A549 (cell line): ENCODE measurements around the gene RAVER1. TPM values are rescaled to one million over a fixed set of nuclear protein-coding genes. Genes with fewer than 3 reads are reported as not detected.

Source experiments
- ATAC-seq, 2 experiments: fragments of 200-7000 bp in 1 of 2; fragments of >200 bp in 1 of 2; cut with Nextera tagmentation in 1 of 2; cut with Tn5 transposase in 1 of 2; 3 replicates each; pipeline versions ENCODE4 v1.8.0 to v1.9.1; 2018 to 2020; ENCODE audit warnings: mild to moderate bottlenecking in 1 of 2, moderate library complexity in 1 of 2
- CTCF ChIA-PET: fragments of 300-600 bp; sonication (Branson Sonifier 250); formaldehyde crosslinking; extraction: SDS; loops from one replicate; lab custom pipeline; 2021; ENCODE audit warnings: antibody characterized with exemption, inconsistent platforms; lab: Yijun Ruan, JAX
- POLR2A ChIA-PET: fragments of 350-600 bp; formaldehyde crosslinking; extraction: SDS; loops from one replicate; lab custom pipeline; 2021; ENCODE audit warnings: antibody characterized with exemption, inconsistent platforms; lab: Yijun Ruan, JAX
- DNase-seq, 2 experiments: peaks; one replicate each; pipeline versions ENCODE4 v3.0.0 to v3.0.0-alpha.2; 2011 to 2016; ENCODE audit warnings: low read depth in 1 of 2, low spot score in 1 of 2
- FAIRE-seq: peaks from 2 replicates; lab custom pipeline; 2011; peaks lifted over from hg19 to GRCh38; lab: Jason Lieb, UNC
- H3K27ac ChIP-seq, 2 experiments: fragments of >200 bp; sonication (Bioruptor Twin); formaldehyde crosslinking; 3 replicates each; pipeline ENCODE4 v1.5.1; 2016 to 2017
- H3K4me1 ChIP-seq: fragments of >200 bp; sonication (Bioruptor Twin); formaldehyde crosslinking; 3 replicates; pipeline ENCODE4 v1.6.1; 2016
- H3K4me2 ChIP-seq: fragments of >200 bp; sonication (Bioruptor Twin); formaldehyde crosslinking; 3 replicates; pipeline ENCODE4 v1.6.1; 2016
- H3K4me3 ChIP-seq: fragments of >200 bp; sonication (Bioruptor Twin); formaldehyde crosslinking; 3 replicates; pipeline ENCODE4 v1.5.1; 2016
- H3K9me3 ChIP-seq: fragments of >200 bp; sonication (Bioruptor Twin); formaldehyde crosslinking; 3 replicates; pipeline ENCODE4 v1.6.1; 2016
- ATOH8 ChIP-seq: fragments of 250-450 bp; sonication (Bioruptor Pico); IDR thresholded peaks from 2 replicates; pipeline ENCODE4 v1.5.0; 2020; ENCODE audit warnings: low read depth, mild to moderate bottlenecking, moderate library complexity
- CEBPB ChIP-seq, 2 experiments: fragments of >200 bp in 1 of 2; sonication (Bioruptor Twin) in 1 of 2; formaldehyde crosslinking in 1 of 2; IDR thresholded peaks; 2 replicates each; pipeline ENCODE4 v1.6.1; 2012 to 2016
- CHD2 ChIP-seq: fragments of 150-350 bp; IDR thresholded peaks from 2 replicates; pipeline ENCODE4 v1.6.1; 2014; ENCODE audit warnings: low read length; ENCODE audit not compliant: partially characterized antibody
- CTCF ChIP-seq: fragments of >200 bp; sonication (Bioruptor Twin); formaldehyde crosslinking; IDR thresholded peaks from 3 replicates; pipeline ENCODE4 v1.5.1; 2016
- EP300 ChIP-seq, 2 experiments: fragments of >200 bp; sonication (Bioruptor Twin); formaldehyde crosslinking; IDR thresholded peaks; 2 replicates in 1 of 2; 3 replicates in 1 of 2; pipeline ENCODE4 v1.6.1; 2016 to 2017
- ESRRA ChIP-seq: fragments of 150-350 bp; IDR thresholded peaks from 2 replicates; pipeline ENCODE4 v1.6.1; 2014; ENCODE audit warnings: mild to moderate bottlenecking, low read length, borderline replicate concordance
- FOSL2 ChIP-seq, 2 experiments: fragments of 450-650 bp in 1 of 2; fragments of >200 bp in 1 of 2; sonication (Bioruptor Twin) in 1 of 2; formaldehyde crosslinking; IDR thresholded peaks; 2 replicates each; pipeline versions ENCODE4 v1.5.0 to v1.6.1; 2016 to 2020; ENCODE audit warnings: mild to moderate bottlenecking in 1 of 2, moderate library complexity in 1 of 2
- HES2 ChIP-seq: fragments of >200 bp; sonication (Bioruptor Twin); formaldehyde crosslinking; IDR thresholded peaks from 2 replicates; pipeline ENCODE4 v1.6.1; 2016
- HOXB13 ChIP-seq: fragments of 250-450 bp; sonication (Bioruptor Pico); IDR thresholded peaks from 2 replicates; pipeline ENCODE4 v1.5.0; 2020; ENCODE audit warnings: low read depth, mild to moderate bottlenecking, moderate library complexity
- JUNB ChIP-seq: fragments of >200 bp; sonication (Bioruptor Twin); formaldehyde crosslinking; IDR thresholded peaks from 2 replicates; pipeline ENCODE4 v1.6.1; 2016
- MYC ChIP-seq: IDR thresholded peaks from 2 replicates; pipeline ENCODE4 v1.6.1; 2012; ENCODE audit warnings: mild to moderate bottlenecking, inconsistent platforms, low read length, improper control_type of control experiment, borderline replicate concordance
- RAD21 ChIP-seq, 2 experiments: fragments of >200 bp in 1 of 2; sonication (Bioruptor Twin) in 1 of 2; formaldehyde crosslinking in 1 of 2; IDR thresholded peaks in 1 of 2; conservative IDR thresholded peaks in 1 of 2; 2 replicates in 1 of 2; 3 replicates in 1 of 2; pipeline ENCODE4 v1.6.1; 2012 to 2018; ENCODE audit warnings: inconsistent platforms in 1 of 2
- RCOR1 ChIP-seq: fragments of 150-350 bp; IDR thresholded peaks from 2 replicates; pipeline ENCODE4 v1.6.1; 2014; ENCODE audit warnings: antibody characterized with exemption, low read length, low read depth
- REST ChIP-seq: fragments of 200-600 bp; sonication (generic); IDR thresholded peaks from 2 replicates; pipeline ENCODE4 v1.6.1; 2016; ENCODE audit warnings: antibody characterized with exemption, mild to moderate bottlenecking, moderate library complexity
- RFX5 ChIP-seq: fragments of 450-650 bp; IDR thresholded peaks from 2 replicates; pipeline ENCODE4 v1.7.1; 2014; ENCODE audit warnings: antibody characterized with exemption, mild to moderate bottlenecking, moderate library complexity
- SMC3 ChIP-seq: fragments of >200 bp; sonication (Bioruptor Twin); formaldehyde crosslinking; IDR thresholded peaks from 3 replicates; pipeline ENCODE4 v1.6.1; 2018; ENCODE audit warnings: inconsistent platforms
- SREBF2 ChIP-seq: fragments of 450-650 bp; IDR thresholded peaks from 2 replicates; pipeline ENCODE4 v1.6.1; 2014; ENCODE audit warnings: mild to moderate bottlenecking, moderate library complexity
- TFCP2L1 ChIP-seq: fragments of 250-450 bp; sonication (Bioruptor Pico); IDR thresholded peaks from 2 replicates; pipeline ENCODE4 v1.5.0; 2021; ENCODE audit warnings: mild to moderate bottlenecking
- TP53 ChIP-seq: fragments of 250-450 bp; sonication (Bioruptor Pico); IDR thresholded peaks from 2 replicates; pipeline ENCODE4 v1.5.0; 2021; ENCODE audit warnings: mild to moderate bottlenecking, moderate library complexity
- ZNF302 ChIP-seq: fragments of 250-450 bp; sonication (Bioruptor Pico); IDR thresholded peaks from 2 replicates; pipeline ENCODE4 v1.9.0; 2021; ENCODE audit warnings: inconsistent platforms, mild to moderate bottlenecking, moderate library complexity
- ZSCAN20 ChIP-seq: fragments of 250-450 bp; sonication (Bioruptor Pico); IDR thresholded peaks from 2 replicates; pipeline ENCODE4 v1.8.0; 2022; ENCODE audit warnings: mild to moderate bottlenecking, moderate library complexity
- WGBS: methylation state at CpG from one replicate; pipeline ENCODE4 v1.1.6; 2017; ENCODE audit errors: missing lambda C conversion rate; 5-methylcytosine and 5-hydroxymethylcytosine counted together
- polyA plus RNA-seq, 4 experiments: library from polyadenylated mRNA; depleted of rRNA in 3 of 4; stranded (reverse); fragments of >200 nt; fragmentation: RNase III in 1 of 4; extraction: RNeasy Plus Mini Kit Qiagen cat#74134 plus additional on column Dnase treatment in 1 of 4; gene quantifications; 2 replicates in 3 of 4; 3 replicates in 1 of 4; pipeline ENCODE4 v1.2.3, GENCODE V29; 2011 to 2017

Gene RAVER1
- polyA plus RNA-seq, 2 of the 4 experiments (the other 2 are of a cell fraction) = 1.8 to 22.1 TPM

- WGBS = 32% methylated on average over 44 of the region's 59 CpGs
- TF ChIP-seq TP53 (no peak), SMC3 (peak; percentile 88), RAD21 (conservative IDR thresholded peaks at IDR 0.05 in 1 of 2, IDR thresholded peaks at IDR 0.05 in 1 of 2) (peak; percentile 89 to 90), CEBPB (IDR thresholded peaks at IDR 0.05) (no peak), ZNF302 (CRISPR knock-in tag) (no peak), CTCF (peak; percentile 79), SREBF2 (no peak), ZSCAN20 (CRISPR knock-in tag) (no peak), EP300 (IDR thresholded peaks at IDR 0.05) (no peak), ESRRA (no peak), RFX5 (no peak), MYC (no peak), HES2 (no peak), RCOR1 (no peak), HOXB13 (CRISPR knock-in tag) (no peak)
- POLR2A ChIA-PET = interaction anchor here (0.6 to 2.3 kb wide), 4 partner anchors 9 to 123 kb away, joined by 3 to 10 read pairs (median 4); partner anchors contain the start of gene RAVER1
- FAIRE-seq (no peak), DNase-seq (peak in 1 of 2 experiments; percentile 63), ATAC-seq (peak; percentile 86 to 92)
- Histone ChIP-seq H3K9me3 (no peaks in the 10 kb centered on the region), H3K27ac (peak overlapping the region; percentile 6 to 78; a peak in 4 of 6 replicates), H3K4me3 (peak overlapping the region; percentile 17; the same call in 1 of the 3 replicates), H3K4me1 (peaks cover 16% of the 10 kb centered on the region), H3K4me2 (peak overlapping the region; percentile 69)
- CTCF ChIA-PET = interaction anchor here (0.6 to 6.7 kb wide), 35 partner anchors 9 to 311 kb away, joined by 3 to 104 read pairs (median 4); partner anchors contain the start of genes CDC37, ICAM5, RAVER1 and TYK2
These were observed 63.8 kb downstream of the RAVER1 start for GRCh38 chr19:10269333-10270179.

GRCh38 chr19:10268071-10268470 is 65.3 kb downstream of the RAVER1 start:
- TF ChIP-seq ZSCAN20 (CRISPR knock-in tag) = no peak
- no peak for TF ChIP-seq ATOH8 (CRISPR knock-in tag)
- no peak for TF ChIP-seq JUNB
- TF ChIP-seq RCOR1 = no peak
- TF ChIP-seq SREBF2 = no peak
- TF ChIP-seq FOSL2 (IDR thresholded peaks at IDR 0.05) = no peak
- no peak for TF ChIP-seq FOSL2 (CRISPR knock-in tag; IDR thresholded peaks at IDR 0.05)
- TF ChIP-seq CHD2 = no peak
- TF ChIP-seq REST = no peak
- no peak for TF ChIP-seq HES2
- no peak for TF ChIP-seq TFCP2L1 (CRISPR knock-in tag)
- TF ChIP-seq, all 56 proteins: peak for 0
- DNase-seq (no peak), FAIRE-seq (no peak), ATAC-seq (no peak)
- ChIA-PET CTCF (interaction anchor here (0.6 to 6.7 kb wide), 15 partner anchors 9 to 844 kb away, joined by 3 to 104 read pairs (median 4); partner anchors contain the start of genes ICAM5 and TYK2), POLR2A (no interaction called here)
- no peak overlapping the region for H3K27ac ChIP-seq
- H3K4me1 ChIP-seq = peaks cover 16% of the 10 kb centered on the region
- no peaks in the 10 kb centered on the region for H3K9me3 ChIP-seq
- no peak overlapping the region for H3K4me3 ChIP-seq
- 77% methylated on average over 6 of the region's 6 CpGs for WGBS
- H3K4me2 ChIP-seq = no peak overlapping the region
